H1 (cell line): Measurements from ENCODE around the gene TM9SF2. TPM values are rescaled to one million over a fixed set of nuclear protein-coding genes. Genes with fewer than 3 reads are reported as not detected.

ENCODE experiments used
- CEBPB ChIP-seq: IDR thresholded peaks from 2 replicates; pipeline ENCODE4 v1.6.1; 2012; ENCODE audit warnings: low read depth, low read length
- NRF1 ChIP-seq: IDR thresholded peaks from 2 replicates; pipeline ENCODE4 v1.6.1; 2011; ENCODE audit warnings: mild to moderate bottlenecking, low read depth, low read length, improper control_type of control experiment
- POLR2A ChIP-seq, 2 experiments: IDR thresholded peaks; 1 replicate in 1 of 2; 2 replicates in 1 of 2; pipeline ENCODE4 v1.6.1; 2011; ENCODE audit warnings: low read depth in 2 of 2, low read length in 2 of 2, mild to moderate bottlenecking in 2 of 2; ENCODE audit errors: control extremely low read depth in 1 of 2
- RFX5 ChIP-seq: IDR thresholded peaks from 2 replicates; pipeline ENCODE4 v1.6.1; 2011; ENCODE audit warnings: low read depth, low read length, improper control_type of control experiment, borderline replicate concordance
- TCF12 ChIP-seq: IDR thresholded peaks from 2 replicates; pipeline ENCODE4 v1.6.1; 2011; ENCODE audit warnings: low read depth, mild to moderate bottlenecking, low read length
- USF2 ChIP-seq: IDR thresholded peaks from 2 replicates; pipeline ENCODE4 v1.6.1; 2011; ENCODE audit warnings: low read length, improper control_type of control experiment
- polyA plus RNA-seq, 7 experiments: library from polyadenylated mRNA; depleted of rRNA in 3 of 7; stranded (reverse) in 5 of 7; unstranded in 2 of 7; fragments of >200 nt in 5 of 7; fragments of 200-250 nt in 2 of 7; gene quantifications; 1 replicate in 5 of 7; 2 replicates in 1 of 7; 4 replicates in 1 of 7; pipeline versions ENCODE4 v1.2.1 to v1.2.3, GENCODE V29; 2011 to 2013; ENCODE audit warnings: missing spikeins in 2 of 7, mixed read lengths in 2 of 7
- total RNA-seq: library from RNA; stranded (reverse); fragmentation: NEBNext Ultra II Directional; extraction: Animal tissue kit (Norgen Biotek cat#: 25700); gene quantifications from 2 replicates; pipeline ENCODE4 v1.2.1, GENCODE V29; 2021

TM9SF2 gene
- total and polyA plus RNA-seq, 2 of the 8 experiments (the other 6 are each of a cell fraction or from before 2014, with no cell fraction given), result 68.0 to 101 TPM

GRCh38 chr13:99507986-99508385, 6.7 kb downstream of the TM9SF2 start (continued):
- no peak for TF ChIP-seq NRF1
- no peak for TF ChIP-seq POLR2A (IDR thresholded peaks at IDR 0.05; ENCODE audit: control extremely low read depth in 1 of 2, low read depth in 2 of 2, low read length in 2 of 2)
- TF ChIP-seq USF2, result no peak
- TF ChIP-seq RFX5, result no peak
- no peak for TF ChIP-seq CEBPB
- TF ChIP-seq TCF12, result no peak
